NCI-H2196 (cell line): ENCODE measurements around the gene GRM5.
"Not testable (repeated sequence)": the region's sequence is repeated elsewhere in the genome, so short reads cannot be mapped to it uniquely, and the experiment has no call there.

Source experiments
- DNase-seq: peaks from one replicate; lab custom pipeline; 2025; ENCODE audit not compliant: unreplicated experiment; lab: John Stamatoyannopoulos, UW

The GRM5 gene

GRCh38 chr11:88544656-88545280 is 521.0 kb downstream of the GRM5 start:
- DNase-seq, result no peak

GRCh38 chr11:88543902-88544655 is 521.7 kb downstream of the GRM5 start:
- peak; percentile 55 for DNase-seq

GRCh38 chr11:88541006-88541405 is 524.8 kb downstream of the GRM5 start:
- DNase-seq, result no peak

- DNase-seq, result no peak
Measured at GRCh38 chr11:88538098-88538497, 527.7 kb downstream of the GRM5 start.

GRCh38 chr11:88537613-88538012 is 528.2 kb downstream of the GRM5 start:
- no peak for DNase-seq

- DNase-seq, result no peak
Measured at GRCh38 chr11:88536616-88537265, 529.0 kb downstream of the GRM5 start.

GRCh38 chr11:88535916-88536547 is 529.8 kb downstream of the GRM5 start:
- DNase-seq, result no peak

- no peak for DNase-seq
Measured at GRCh38 chr11:88535266-88535665, 530.5 kb downstream of the GRM5 start.

GRCh38 chr11:88534706-88535105 is 531.1 kb downstream of the GRM5 start:
- DNase-seq, result not testable (repeated sequence)

- no peak for DNase-seq
Measured at GRCh38 chr11:88534185-88534584, 531.6 kb downstream of the GRM5 start.

GRCh38 chr11:88533001-88533400 is 532.8 kb downstream of the GRM5 start:
- no peak for DNase-seq

- no peak for DNase-seq
Measured at GRCh38 chr11:88531831-88532230, 534.0 kb downstream of the GRM5 start.

GRCh38 chr11:88529426-88529825 is 536.4 kb downstream of the GRM5 start:
- no peak for DNase-seq

- DNase-seq, result no peak
Measured at GRCh38 chr11:88523386-88524071, 542.3 kb downstream of the GRM5 start.

GRCh38 chr11:88522624-88523385 is 543.0 kb downstream of the GRM5 start:
- DNase-seq, result no peak

- no peak for DNase-seq
Measured at GRCh38 chr11:88521799-88522201, 544.0 kb downstream of the GRM5 start.

- no peak for DNase-seq
Measured at GRCh38 chr11:88521399-88521798, 544.4 kb downstream of the GRM5 start.

- DNase-seq, result no peak
Measured at GRCh38 chr11:88520391-88520790, 545.4 kb downstream of the GRM5 start.

GRCh38 chr11:88515002-88515401 is 550.8 kb downstream of the GRM5 start:
- no peak for DNase-seq

- no peak for DNase-seq
Measured at GRCh38 chr11:88511006-88511405, 554.8 kb downstream of the GRM5 start.
